Caco-2 (cell line): ENCODE results near the gene TTC31. TPM values are rescaled to one million over a fixed set of nuclear protein-coding genes. Genes with fewer than 3 reads are reported as not detected.
"Not testable (repeated sequence)": the region's sequence is repeated elsewhere in the genome, so short reads cannot be mapped to it uniquely, and the experiment has no call there.

ENCODE experiments used
- BruUV-seq: library from RNA; stranded (reverse); fragments of 400-500 nt; replicated peaks from 2 replicates; lab custom pipeline; 2021; lab: Mats Ljungman, UMichigan
- CTCF ChIA-PET: fragments of 300-600 bp; sonication (Branson Sonifier 250); formaldehyde crosslinking; loops from one replicate; lab custom pipeline; 2022; ENCODE audit warnings: antibody characterized with exemption; lab: Charles Lee
- POLR2A ChIA-PET: fragments of 300-600 bp; sonication (Branson Sonifier 250); formaldehyde crosslinking; loops from one replicate; lab custom pipeline; 2022; ENCODE audit warnings: antibody characterized with exemption; lab: Charles Lee
- DNase-seq, 2 experiments: peaks; one replicate each; pipeline versions ENCODE4 v3.0.0 to v3.0.0-alpha.2; 2020 to 2022
- H3K27me3 ChIP-seq: replicated peaks from 2 replicates; pipeline ENCODE4 v1.6.0; 2011; ENCODE audit warnings: low read length; ENCODE audit not compliant: control insufficient read depth, insufficient read depth
- H3K36me3 ChIP-seq: 2 replicates; pipeline ENCODE4 v1.5.1; 2011; ENCODE audit warnings: low read length; ENCODE audit not compliant: control insufficient read depth, insufficient read depth
- H3K4me1 ChIP-seq: fragments of 250-450 bp; sonication (Bioruptor Pico); 2 replicates; pipeline ENCODE4 v1.5.1; 2020; ENCODE audit warnings: mild to moderate bottlenecking
- H3K4me3 ChIP-seq: 2 replicates; pipeline ENCODE4 v1.5.1; 2011; ENCODE audit warnings: low read depth, mild to moderate bottlenecking, control low read depth, low read length
- H3K9me3 ChIP-seq: fragments of 250-450 bp; sonication (Bioruptor Pico); 2 replicates; pipeline ENCODE4 v1.5.1; 2020; ENCODE audit warnings: mild to moderate bottlenecking, moderate library complexity
- H3K27ac Mint-ChIP-seq: one replicate; pipeline ENCODE4 v1.8.0; 2022; ENCODE audit warnings: mixed read lengths; ENCODE audit not compliant: unreplicated experiment
- H3K27me3 Mint-ChIP-seq: one replicate; pipeline ENCODE4 v1.8.0; 2022; ENCODE audit warnings: mixed read lengths; ENCODE audit not compliant: insufficient read depth, unreplicated experiment
- H3K36me3 Mint-ChIP-seq: one replicate; pipeline ENCODE4 v1.8.0; 2022; ENCODE audit warnings: mild to moderate bottlenecking, mixed read lengths; ENCODE audit not compliant: insufficient read depth, unreplicated experiment
- H3K4me1 Mint-ChIP-seq: one replicate; pipeline ENCODE4 v1.8.0; 2022; ENCODE audit warnings: low read depth, mixed read lengths; ENCODE audit not compliant: unreplicated experiment
- H3K4me3 Mint-ChIP-seq: one replicate; pipeline ENCODE4 v1.8.0; 2022; ENCODE audit warnings: mild to moderate bottlenecking, moderate library complexity, mixed read lengths; ENCODE audit not compliant: unreplicated experiment
- H3K9me3 Mint-ChIP-seq: one replicate; pipeline ENCODE4 v1.8.0; 2022; ENCODE audit warnings: mixed read lengths; ENCODE audit not compliant: unreplicated experiment
- CTCF ChIP-seq, 2 experiments: fragments of 200-600 bp in 1 of 2; IDR thresholded peaks; 1 replicate in 1 of 2; 2 replicates in 1 of 2; pipeline versions ENCODE4 v1.5.1 to v1.8.0; 2011 to 2022; ENCODE audit warnings: antibody characterized with exemption in 1 of 2, control low read depth in 1 of 2, inconsistent platforms in 1 of 2, low read depth in 1 of 2, low read length in 1 of 2, mild to moderate bottlenecking in 1 of 2, moderate library complexity in 1 of 2; ENCODE audit not compliant: insufficient read depth in 1 of 2, severe bottlenecking in 1 of 2, unreplicated experiment in 1 of 2
- intact Hi-C: fragments of 100-400 bp; cut with micrococcal nuclease; formaldehyde crosslinking; loops from one replicate; pipeline ENCODE4 v1.10.0; 2022; ENCODE audit not compliant: unreplicated experiment
- total RNA-seq: library from RNA; stranded (reverse); gene quantifications from 2 replicates; pipeline ENCODE4 v1.2.3, GENCODE V29; 2022

TTC31 gene
- total RNA-seq, 1 experiment from 2014 or later: 32.4 TPM

- H3K36me3 ChIP-seq: no peaks in the 10 kb centered on the region
- TF ChIP-seq CTCF (IDR thresholded peaks at IDR 0.05; ENCODE audit: insufficient read depth in 1 of 2, low read depth in 1 of 2, low read length in 1 of 2, severe bottlenecking in 1 of 2, unreplicated experiment in 1 of 2): peak; percentile 14 to 37
- intact Hi-C loops: no loop called here
- no peak for DNase-seq
- ChIA-PET CTCF (no interaction called here), POLR2A (no interaction called here)
- Mint-ChIP-seq H3K4me1 (peaks cover 8% of the 10 kb centered on the region), H3K36me3 (peaks cover 61% of the 10 kb centered on the region), H3K27me3 (no peaks in the 10 kb centered on the region), H3K9me3 (no peaks in the 10 kb centered on the region), H3K27ac (no peak overlapping the region), H3K4me3 (no peak overlapping the region)
- peaks cover 4% of the 10 kb centered on the region; the same call in 1 of the 2 replicates for H3K4me1 ChIP-seq
- BruUV-seq: no TSS peak
- no peaks in the 10 kb centered on the region for H3K27me3 ChIP-seq
- H3K4me3 ChIP-seq: no peak overlapping the region
- H3K9me3 ChIP-seq: no peaks in the 10 kb centered on the region
Measured at GRCh38 chr2:74474899-74475298, 8.0 kb upstream of the TTC31 start.

- no peak for TF ChIP-seq CTCF (IDR thresholded peaks at IDR 0.05; ENCODE audit: insufficient read depth in 1 of 2, low read depth in 1 of 2, low read length in 1 of 2, severe bottlenecking in 1 of 2, unreplicated experiment in 1 of 2)
- DNase-seq: no peak
- Histone ChIP-seq H3K36me3 (peaks cover 3% of the 10 kb centered on the region; the same call in 1 of the 2 replicates), H3K9me3 (no peaks in the 10 kb centered on the region), H3K27me3 (no peaks in the 10 kb centered on the region), H3K4me3 (peak overlapping the region; percentile 76), H3K4me1 (peaks cover 8% of the 10 kb centered on the region)
- ChIA-PET CTCF (interaction anchor here (1.7 to 2.0 kb wide), 2 partner anchors 22 to 51 kb away, joined by 6 to 8 read pairs; no protein-coding TSS in a partner anchor), POLR2A (interaction anchor here (0.8 to 1.8 kb wide), 3 partner anchors 18 to 23 kb away, joined by 3 to 7 read pairs (median 3); partner anchors contain the start of genes LBX2 and WBP1)
- intact Hi-C loops: no loop called here
- no TSS peak for BruUV-seq
- peak overlapping the region; percentile 82 for H3K4me3 Mint-ChIP-seq
- peaks cover 70% of the 10 kb centered on the region for H3K36me3 Mint-ChIP-seq
- H3K4me1 Mint-ChIP-seq: peaks cover 18% of the 10 kb centered on the region
- no peaks in the 10 kb centered on the region for H3K27me3 Mint-ChIP-seq
- H3K9me3 Mint-ChIP-seq: no peaks in the 10 kb centered on the region
- peak overlapping the region; percentile 90 for H3K27ac Mint-ChIP-seq
Measured at GRCh38 chr2:74481431-74481830, 1.4 kb upstream of the TTC31 start.

GRCh38 chr2:74481961-74482800 lies 700 bp upstream of the TTC31 start:
- Mint-ChIP-seq H3K27me3 (no peaks in the 10 kb centered on the region), H3K36me3 (peaks cover 69% of the 10 kb centered on the region), H3K27ac (peak overlapping the region; percentile 90), H3K4me1 (peaks cover 25% of the 10 kb centered on the region), H3K4me3 (peak overlapping the region; percentile 82), H3K9me3 (no peaks in the 10 kb centered on the region)
- intact Hi-C loops: loop anchor here (2.0 kb wide), 1 partner anchor 67 kb away; no protein-coding TSS in a partner anchor
- DNase-seq: peak in 1 of 2 experiments; percentile 23
- Histone ChIP-seq H3K4me3 (peak overlapping the region; percentile 76), H3K4me1 (peaks cover 8% of the 10 kb centered on the region), H3K9me3 (no peaks in the 10 kb centered on the region), H3K27me3 (no peaks in the 10 kb centered on the region), H3K36me3 (peaks cover 3% of the 10 kb centered on the region; the same call in 1 of the 2 replicates)
- POLR2A ChIA-PET: interaction anchor here (0.8 to 1.8 kb wide), 4 partner anchors 9 to 24 kb away, joined by 3 to 7 read pairs (median 4); partner anchors contain the start of genes LBX2 and WBP1
- no peak for TF ChIP-seq CTCF (IDR thresholded peaks at IDR 0.05; ENCODE audit: insufficient read depth in 1 of 2, low read depth in 1 of 2, low read length in 1 of 2, severe bottlenecking in 1 of 2, unreplicated experiment in 1 of 2)
- BruUV-seq: no TSS peak
- CTCF ChIA-PET: interaction anchor here (0.6 to 2.0 kb wide), 12 partner anchors 9 to 108 kb away, joined by 3 to 8 read pairs (median 6); partner anchors contain the start of genes MRPL53, PCGF1 and WBP1

GRCh38 chr2:74483675-74484164 lies 839 bp downstream of the TTC31 start:
- intact Hi-C loops: loop anchor here (1.0 to 2.0 kb wide), 9 partner anchors 11 to 104 kb away; partner anchors contain the start of genes AUP1, HTRA2, LBX2 and MRPL53
- BruUV-seq, H3K27me3 ChIP-seq, H3K36me3 ChIP-seq, H3K27me3 Mint-ChIP-seq, H3K9me3 Mint-ChIP-seq, DNase-seq, H3K9me3 ChIP-seq: not testable (repeated sequence)
- Mint-ChIP-seq H3K27ac (peak overlapping the region; percentile 90), H3K36me3 (peaks cover 64% of the 10 kb centered on the region), H3K4me1 (peaks cover 25% of the 10 kb centered on the region), H3K4me3 (peak overlapping the region; percentile 82)
- Histone ChIP-seq H3K4me3 (peak overlapping the region; percentile 76), H3K4me1 (peaks cover 19% of the 10 kb centered on the region)
- CTCF ChIA-PET: interaction anchor here (1.4 to 1.8 kb wide), 3 partner anchors 18 to 106 kb away, joined by 6 to 8 read pairs (median 8); partner anchors contain the start of gene WBP1
- POLR2A ChIA-PET: interaction anchor here (0.9 kb wide), 1 partner anchor 43 kb away, joined by 3 read pairs; no protein-coding TSS in a partner anchor
